K562 (cell line): ENCODE data around the gene TIMM50. TPM values are rescaled to one million over a fixed set of nuclear protein-coding genes. Genes with fewer than 3 reads are reported as not detected.

Experiments used
- ARHGAP35 ChIP-seq: fragments of 450-650 bp; IDR thresholded peaks from 2 replicates; pipeline ENCODE4 v1.6.1; 2018; ENCODE audit not compliant: partially characterized antibody
- CBFA2T3 ChIP-seq: fragments of 450-650 bp; IDR thresholded peaks from 2 replicates; pipeline ENCODE4 v1.6.1; 2017
- MAFG ChIP-seq: fragments of 450-650 bp; conservative IDR thresholded peaks from 2 replicates; pipeline ENCODE4 v1.6.1; 2016; ENCODE audit warnings: missing genetic modification characterization, missing compliant biosample characterization
- MNT ChIP-seq, 2 experiments: fragments of 450-650 bp; conservative IDR thresholded peaks; 2 replicates each; pipeline ENCODE4 v1.6.1; 2017; ENCODE audit warnings: mild to moderate bottlenecking in 2 of 2, moderate library complexity in 2 of 2
- NCOA6 ChIP-seq: fragments of 450-650 bp; IDR thresholded peaks from 2 replicates; pipeline ENCODE4 v1.6.1; 2017; ENCODE audit warnings: mild to moderate bottlenecking
- POLR3G ChIP-seq: IDR thresholded peaks from 2 replicates; pipeline ENCODE4 v1.6.1; 2011; ENCODE audit not compliant: insufficient read length, insufficient replicate concordance; ENCODE audit errors: extremely low read depth
- PYGO2 ChIP-seq: fragments of 450-650 bp; IDR thresholded peaks from 2 replicates; pipeline ENCODE4 v1.6.1; 2016; ENCODE audit warnings: mild to moderate bottlenecking, missing genetic modification characterization, moderate library complexity, missing compliant biosample characterization
- RAD21 ChIP-seq, 2 experiments: fragments of 250-450 bp in 1 of 2; fragments of 450-650 bp in 1 of 2; sonication (Bioruptor Pico) in 1 of 2; formaldehyde crosslinking in 1 of 2; IDR thresholded peaks in 1 of 2; conservative IDR thresholded peaks in 1 of 2; 2 replicates each; pipeline versions ENCODE4 v1.4.0 to v1.8.0; 2020 to 2022; ENCODE audit warnings: mild to moderate bottlenecking in 2 of 2, moderate library complexity in 1 of 2
- THAP7 ChIP-seq: fragments of 250-450 bp; sonication (Bioruptor Pico); IDR thresholded peaks from 2 replicates; pipeline ENCODE4 v1.5.0; 2021
- ZNF3 ChIP-seq: fragments of 250-450 bp; sonication (Bioruptor Pico); IDR thresholded peaks from 2 replicates; pipeline ENCODE4 v1.5.0; 2021; ENCODE audit warnings: mild to moderate bottlenecking, moderate library complexity
- ZNF41 ChIP-seq: fragments of 250-450 bp; sonication (Bioruptor Pico); conservative IDR thresholded peaks from 2 replicates; pipeline ENCODE4 v1.4.0; 2020; ENCODE audit warnings: mild to moderate bottlenecking
- ZNF609 ChIP-seq: sonication (generic); formaldehyde crosslinking; IDR thresholded peaks from 2 replicates; pipeline ENCODE4 v1.8.1; 2023; ENCODE audit warnings: missing genetic modification reagents, mild to moderate bottlenecking, borderline replicate concordance
- polyA plus RNA-seq, 8 experiments: library from polyadenylated mRNA; depleted of rRNA in 4 of 8; stranded (reverse) in 5 of 8; unstranded in 3 of 8; fragments of >200 nt; fragmentation: Nextera tagmentation in 2 of 8; fragmentation: Illumina TruSeq in 1 of 8; extraction: Ambion mirVana in 2 of 8; extraction: Trizol in 1 of 8; gene quantifications; 2 replicates each; pipeline versions ENCODE4 v1.2.1 to v1.2.3, GENCODE V29; 2011 to 2014; ENCODE audit warnings: inconsistent platforms in 1 of 8, missing spikeins in 1 of 8
- total RNA-seq, 7 experiments: library from RNA; depleted of rRNA in 6 of 7; stranded (reverse); fragments of >200 nt in 6 of 7; fragmentation: Illumina TruSeq in 2 of 7; extraction: Trizol in 2 of 7; gene quantifications; 2 replicates each; pipeline versions ENCODE4 v1.2.1 to v1.2.3, GENCODE V29; 2011 to 2021; ENCODE audit warnings: low replicate concordance in 1 of 7

Gene TIMM50
- total and polyA plus RNA-seq, 9 of the 15 experiments (the other 6 are each of a cell fraction or from before 2014, with no cell fraction given) = 28.3 to 221 (median 170) TPM

- TF ChIP-seq MNT (conservative IDR thresholded peaks at IDR 0.05) = peak in 1 of 2 experiments; percentile 11; a peak in 1 of 4 replicates
- TF ChIP-seq MAFG (tag) = no peak
- 0 out of 4 replicates have a peak, but pooled peaks of 1 of the 2 experiments have one; percentile 2 for TF ChIP-seq RAD21 (CRISPR knock-in tag; conservative IDR thresholded peaks at IDR 0.05 in 1 of 2, IDR thresholded peaks at IDR 0.05 in 1 of 2)
- no peak for TF ChIP-seq ARHGAP35
- no peak for TF ChIP-seq ZNF41
- no peak for TF ChIP-seq ZNF609 (CRISPR knock-in tag)
- no peak for TF ChIP-seq PYGO2 (tag)
- no peak for TF ChIP-seq POLR3G
- TF ChIP-seq CBFA2T3 = no peak
- no peak for TF ChIP-seq ZNF3 (CRISPR knock-in tag)
- TF ChIP-seq THAP7 (CRISPR knock-in tag) = no peak
- TF ChIP-seq NCOA6 = no peak
Measured at GRCh38 chr19:39540333-39540673, 59.7 kb downstream of the TIMM50 start (continued).
